Cerebellar cortex (tissue), 1 donor: ENCODE measurements around the gene BBC3.

Source experiments
- DNase-seq: peaks from one replicate; pipeline ENCODE4 v3.0.0-alpha.2; 2015; ENCODE audit warnings: low spot score

The BBC3 gene

GRCh38 chr19:47190167-47190727 lies 40.8 kb downstream of the BBC3 start:
- DNase-seq = peak; percentile 49

GRCh38 chr19:47188507-47189033 lies 42.4 kb downstream of the BBC3 start:
- DNase-seq = no peak

GRCh38 chr19:47187797-47188196 lies 43.2 kb downstream of the BBC3 start:
- no peak for DNase-seq

GRCh38 chr19:47187335-47187655 lies 43.7 kb downstream of the BBC3 start:
- no peak for DNase-seq

- DNase-seq = no peak
Measured at GRCh38 chr19:47186446-47187334, 44.3 kb downstream of the BBC3 start.

- DNase-seq = no peak
Measured at GRCh38 chr19:47183601-47184000, 47.4 kb downstream of the BBC3 start.

GRCh38 chr19:47179653-47180310 lies 51.2 kb downstream of the BBC3 start:
- no peak for DNase-seq

- DNase-seq = no peak
Measured at GRCh38 chr19:47176627-47177090, 54.3 kb downstream of the BBC3 start.

GRCh38 chr19:47176071-47176626 lies 54.9 kb downstream of the BBC3 start:
- DNase-seq = no peak

GRCh38 chr19:47172666-47173455 lies 58.1 kb downstream of the BBC3 start:
- no peak for DNase-seq
